HG02884 (cell line): ENCODE data around the gene CATSPER4.
"Not testable (repeated sequence)": the region's sequence is repeated elsewhere in the genome, so short reads cannot be mapped to it uniquely, and the experiment has no call there.

ENCODE experiments used
- ATAC-seq: cut with Tn5 transposase; IDR thresholded peaks from one replicate; pipeline ENCODE4 v1.9.1; 2021; ENCODE audit warnings: mild to moderate bottlenecking, moderate library complexity; ENCODE audit not compliant: unreplicated experiment

Gene CATSPER4

DNA sequence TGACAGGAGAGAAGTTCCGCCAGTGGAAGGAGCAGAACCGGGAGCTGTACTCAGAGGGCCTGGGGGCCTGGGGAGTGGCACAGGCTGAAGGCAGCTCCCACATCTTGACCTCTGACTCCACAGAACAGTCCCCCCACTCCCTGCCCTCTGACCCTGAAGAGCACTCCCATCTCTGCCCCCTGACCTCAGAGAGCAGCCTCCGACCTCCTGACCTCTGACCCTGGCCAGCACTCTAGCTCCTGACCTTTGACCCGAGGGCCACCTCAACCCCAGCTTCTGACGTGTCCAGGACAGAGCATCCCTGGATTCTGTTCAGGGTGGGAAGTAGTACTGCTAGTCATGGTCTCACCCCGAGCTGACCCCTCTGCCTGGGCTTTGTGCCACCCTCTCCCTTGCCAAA is 1.1 kb upstream of the CATSPER4 start:
- ATAC-seq: no peak

DNA sequence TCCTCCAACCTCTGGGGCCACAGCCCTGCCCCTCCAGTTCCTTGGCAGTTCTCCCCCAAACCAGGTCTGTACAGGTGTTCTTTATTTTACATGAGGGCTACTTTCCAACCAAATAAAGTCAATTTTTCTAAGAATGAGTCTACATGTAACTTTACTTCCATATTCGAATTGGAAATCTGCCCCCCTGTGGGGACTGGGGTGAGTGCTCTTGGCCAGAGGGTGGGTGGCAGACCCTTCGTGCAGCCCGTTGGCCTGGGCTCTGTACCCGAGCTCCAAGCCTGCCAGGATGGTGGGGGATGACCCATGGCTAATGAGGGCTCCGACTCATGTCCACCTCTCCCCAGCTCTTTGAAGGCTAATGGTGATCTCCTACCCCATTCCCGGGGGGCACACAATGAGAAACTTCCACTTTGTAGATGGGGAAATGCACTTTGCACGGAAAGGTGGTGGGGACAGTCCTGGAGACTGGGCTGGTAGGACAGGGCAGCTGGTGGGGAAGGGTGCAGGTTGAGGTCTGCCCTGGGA is 589 bp upstream of the CATSPER4 start:
- ATAC-seq: no peak

DNA sequence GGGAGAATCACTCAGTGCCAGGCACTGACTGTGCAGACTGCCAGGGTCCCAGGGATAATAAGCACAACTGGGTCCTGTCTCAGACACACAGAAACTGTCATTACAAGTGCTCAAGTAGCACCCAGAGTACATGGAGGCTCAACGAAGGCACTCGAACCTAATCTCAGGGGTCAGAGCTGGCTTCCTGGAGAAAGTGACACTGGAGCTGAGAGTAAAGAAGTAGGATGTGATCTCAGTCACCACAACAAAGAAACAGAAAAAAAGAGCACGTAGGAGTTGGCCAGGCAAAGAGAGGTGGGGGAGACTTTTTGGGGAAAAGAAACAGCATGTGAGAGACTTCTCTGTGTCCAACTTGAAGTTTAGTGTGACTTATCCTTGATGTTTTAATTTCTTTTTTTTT is 1.3 kb downstream of the CATSPER4 start:
- no peak for ATAC-seq

DNA sequence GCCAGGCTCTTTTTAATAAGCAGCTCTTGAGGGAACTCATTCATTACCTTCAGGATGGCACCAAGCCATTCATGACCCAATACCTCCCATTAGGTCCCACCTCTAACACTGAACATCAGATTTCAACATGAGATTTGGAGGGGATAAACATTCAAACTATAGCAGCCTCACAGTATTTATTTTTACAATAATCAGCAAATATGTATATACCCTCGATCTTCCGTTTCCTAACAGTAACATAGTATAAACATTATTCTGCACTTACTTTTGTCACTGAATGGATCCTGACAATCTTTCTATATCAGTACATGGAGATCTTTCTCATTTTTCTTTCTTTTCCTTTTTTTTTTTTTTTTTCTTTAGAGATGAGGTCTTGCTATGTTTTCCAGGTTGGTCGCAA is 5.4 kb downstream of the CATSPER4 start:
- no peak for ATAC-seq

DNA sequence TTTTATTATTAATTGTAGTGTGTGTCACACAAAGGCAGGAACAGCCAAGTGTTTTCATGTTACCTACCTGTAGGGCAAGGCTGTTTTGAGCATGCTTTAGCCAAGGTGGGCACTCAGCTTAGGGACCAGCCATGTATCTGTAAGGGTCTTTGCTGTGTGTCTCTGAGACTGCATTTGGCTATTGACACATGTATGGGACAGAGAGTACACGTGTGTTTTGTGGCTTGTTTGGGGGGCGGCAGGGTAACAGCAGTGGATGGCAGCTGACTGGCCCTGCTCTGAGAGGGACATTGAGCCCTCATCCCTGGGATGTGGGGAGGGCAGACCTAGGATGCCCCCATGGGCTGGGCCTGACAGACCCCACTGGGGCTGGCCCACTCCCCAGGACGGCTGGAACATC is 6.9 kb downstream of the CATSPER4 start:
- no peak for ATAC-seq

DNA sequence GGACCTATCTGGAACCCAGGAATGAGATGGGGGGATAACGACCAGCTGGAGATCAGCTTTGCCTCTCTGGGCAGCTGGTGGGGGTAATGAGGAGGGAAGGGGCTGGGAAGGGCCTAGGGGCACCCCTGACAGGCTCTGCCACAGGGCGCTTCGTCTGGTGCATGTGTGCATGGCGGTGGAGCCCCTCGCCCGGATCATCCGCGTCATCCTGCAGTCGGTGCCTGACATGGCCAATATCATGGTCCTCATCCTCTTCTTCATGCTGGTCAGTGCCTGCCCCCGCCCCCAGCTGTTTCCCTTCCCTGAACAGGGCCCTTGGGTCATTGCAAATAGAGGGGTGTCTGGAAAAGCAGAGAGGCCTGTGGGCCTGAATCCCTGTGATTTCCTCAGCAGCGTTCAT is 7.4 kb downstream of the CATSPER4 start:
- ATAC-seq: no peak

DNA sequence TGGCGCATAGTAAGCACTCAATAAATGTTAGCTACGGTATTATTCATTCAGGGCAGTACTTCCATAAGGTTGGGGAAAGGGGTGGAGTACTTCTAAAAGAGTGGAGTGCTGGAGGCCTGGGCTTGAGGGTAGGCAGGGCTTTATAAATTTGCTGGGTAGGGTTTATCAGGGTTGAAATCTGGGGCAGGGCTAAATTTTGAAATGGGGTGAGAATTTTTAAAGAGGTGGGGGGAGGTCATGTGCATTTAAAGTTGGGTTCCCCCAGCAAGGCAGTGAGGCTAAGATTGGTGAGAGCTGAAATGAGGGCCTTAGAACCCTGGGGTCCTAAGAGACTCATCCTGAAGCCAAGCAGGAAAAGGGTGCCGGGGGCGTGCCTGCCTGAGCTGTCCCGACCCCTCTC is 10.0 kb downstream of the CATSPER4 start:
- no peak for ATAC-seq

DNA sequence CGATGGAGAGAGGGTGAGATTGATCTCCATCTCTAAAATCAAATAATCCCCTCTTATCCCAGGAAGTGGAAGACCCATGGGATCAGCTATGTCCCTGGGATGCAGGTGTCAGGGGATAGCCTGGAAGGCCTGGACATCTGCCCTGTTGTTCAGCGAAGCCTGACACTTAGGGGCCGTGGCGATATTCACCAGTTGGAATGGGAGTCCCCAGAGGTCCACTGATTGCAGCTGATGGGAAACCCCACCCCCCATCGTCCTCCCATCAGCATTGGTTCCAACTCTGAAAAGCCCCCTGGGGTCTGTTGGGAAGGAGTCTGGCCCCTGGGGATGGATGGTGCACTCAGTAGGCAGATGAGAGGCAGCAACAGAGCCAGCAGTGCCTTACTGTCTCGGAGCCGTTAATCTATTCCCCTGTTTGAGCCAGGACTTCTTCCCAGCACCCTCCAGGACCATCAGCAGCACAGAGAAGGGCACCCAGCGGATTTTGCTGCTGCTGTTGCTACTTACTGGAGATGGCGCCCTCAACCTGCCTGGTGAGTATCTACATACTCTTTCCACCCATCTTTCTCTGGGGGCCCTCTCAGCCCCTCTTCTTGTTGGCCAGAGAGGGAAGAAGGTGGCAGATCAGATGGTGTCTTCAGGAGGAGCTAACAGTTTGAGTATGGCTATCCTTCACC is 13.4 kb downstream of the CATSPER4 start:
- ATAC-seq: no peak

DNA sequence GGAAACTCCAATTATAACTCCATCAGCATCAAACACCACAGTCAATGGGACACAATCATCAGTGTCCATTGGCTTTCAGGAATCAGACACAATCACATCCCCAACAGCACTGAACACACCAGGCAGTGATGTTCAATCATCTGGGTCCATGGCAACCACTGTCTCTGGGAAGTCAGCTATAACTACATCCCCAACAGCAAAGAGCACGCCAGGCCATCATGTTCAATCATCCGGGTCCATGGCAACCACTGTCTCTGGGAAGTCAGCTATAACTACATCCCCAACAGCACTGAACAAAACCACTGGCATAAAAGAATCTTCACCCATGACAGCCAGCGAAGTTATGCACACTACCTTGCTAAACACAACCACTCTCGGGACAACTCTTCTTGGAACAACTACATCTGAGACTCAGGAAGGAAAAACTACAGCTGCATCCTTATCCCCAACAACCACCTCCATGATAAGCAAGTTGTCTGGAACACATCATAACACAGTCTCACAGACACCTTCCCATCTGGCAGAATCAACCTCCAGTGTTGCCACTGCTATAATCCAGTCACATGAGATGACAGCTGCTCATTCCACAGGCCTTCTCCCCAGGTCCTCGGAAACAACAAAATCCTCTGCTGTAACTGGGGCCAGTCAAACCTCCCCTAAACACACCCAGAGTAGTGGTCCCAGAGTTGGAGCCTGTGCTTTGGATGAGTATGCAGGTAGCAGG is 19.9 kb downstream of the CATSPER4 start:
- no peak for ATAC-seq

DNA sequence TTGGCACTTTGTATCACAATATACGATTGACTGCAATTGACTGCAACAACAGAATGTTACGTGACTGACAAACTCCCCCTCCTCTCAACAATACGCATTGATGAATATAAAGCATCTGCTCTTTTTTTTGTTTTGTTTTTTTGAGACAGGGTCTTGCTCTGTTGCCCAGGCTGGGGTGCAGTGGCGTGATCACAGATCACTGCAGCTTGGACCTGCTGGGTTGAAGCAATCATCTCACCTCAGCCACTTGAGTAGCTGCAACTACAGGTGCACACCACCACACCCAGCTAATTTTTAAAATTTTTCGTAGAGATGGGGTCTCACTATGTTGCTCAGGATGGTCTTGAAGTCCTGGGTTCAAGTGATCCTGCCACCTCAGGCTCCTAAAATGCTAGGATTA is 22.3 kb downstream of the CATSPER4 start:
- no peak for ATAC-seq

DNA sequence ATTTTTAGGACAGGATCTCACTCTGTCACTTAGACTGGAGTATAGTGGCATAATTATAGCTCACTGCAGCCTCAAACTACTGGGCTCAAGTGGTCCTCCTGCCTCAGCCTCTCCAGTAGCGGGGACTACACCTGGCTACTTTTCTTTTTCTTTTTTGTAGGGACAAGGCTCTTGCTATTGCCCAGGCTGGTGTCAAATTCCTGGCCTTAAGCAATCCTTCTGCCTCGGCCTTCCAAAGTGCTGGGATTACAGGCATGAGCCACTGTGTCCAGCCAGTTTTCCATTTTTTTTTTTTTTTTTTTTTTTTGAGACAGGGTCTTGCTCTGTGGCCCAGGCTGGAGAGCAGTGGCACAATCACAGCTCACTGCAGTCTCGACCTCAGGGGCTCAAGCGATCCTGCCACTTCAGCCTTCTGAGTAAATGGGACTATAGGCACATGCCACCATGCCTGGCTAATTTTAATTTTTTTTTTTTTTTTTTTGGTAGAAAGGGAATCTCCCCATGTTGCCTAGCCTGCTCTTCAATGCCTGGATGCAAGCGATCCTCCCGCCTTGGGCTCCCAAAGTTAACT is 23.0 kb downstream of the CATSPER4 start:
- no peak for ATAC-seq

DNA sequence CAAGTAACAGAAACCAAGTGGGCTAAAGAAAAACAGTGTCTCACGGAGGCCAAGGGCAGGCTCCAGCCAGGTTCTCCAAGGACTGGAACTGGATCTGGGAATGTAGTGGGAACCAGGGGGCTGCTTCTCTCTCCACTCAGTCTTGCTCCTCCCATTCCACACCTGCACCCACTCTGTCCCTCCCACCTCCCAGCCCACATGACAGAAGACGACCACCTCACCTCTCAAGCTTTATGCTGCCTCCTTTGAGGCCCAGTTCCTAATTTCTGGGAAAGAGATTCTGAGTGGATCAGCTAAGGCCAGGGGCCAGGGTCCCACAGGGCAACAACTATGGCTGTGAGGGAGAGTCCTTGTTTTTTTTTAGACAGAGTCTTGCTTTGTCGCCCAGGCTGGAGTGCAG is 24.8 kb downstream of the CATSPER4 start:
- no peak for ATAC-seq

DNA sequence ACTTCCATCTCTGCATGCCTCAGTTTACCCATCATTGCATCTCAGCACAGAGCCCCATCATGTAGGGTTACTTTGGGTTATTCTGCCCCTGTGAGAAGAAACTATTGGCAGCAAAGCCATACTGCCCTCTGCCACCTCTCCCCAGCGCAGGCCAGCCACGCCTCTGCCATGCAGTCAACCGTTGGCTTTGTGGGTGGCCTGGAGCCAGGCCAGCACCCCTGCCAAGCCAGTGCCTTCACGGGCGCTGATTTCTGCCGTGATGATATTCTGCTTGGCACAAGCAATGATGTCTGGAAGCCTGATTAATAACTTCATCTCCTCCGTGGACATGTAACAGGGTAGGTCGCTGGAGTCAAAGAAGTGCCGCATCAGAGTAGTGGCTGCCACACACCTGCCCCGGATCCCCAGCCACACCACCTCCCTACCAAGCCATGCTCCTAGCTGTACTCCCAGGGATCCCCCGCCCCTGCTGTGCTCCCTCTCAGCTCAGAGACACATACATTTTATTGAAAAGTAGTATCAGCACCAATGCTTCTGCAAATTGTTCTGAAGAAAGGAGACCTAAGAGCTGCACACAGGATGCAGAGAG is 28.6 kb downstream of the CATSPER4 start:
- ATAC-seq: no peak

DNA sequence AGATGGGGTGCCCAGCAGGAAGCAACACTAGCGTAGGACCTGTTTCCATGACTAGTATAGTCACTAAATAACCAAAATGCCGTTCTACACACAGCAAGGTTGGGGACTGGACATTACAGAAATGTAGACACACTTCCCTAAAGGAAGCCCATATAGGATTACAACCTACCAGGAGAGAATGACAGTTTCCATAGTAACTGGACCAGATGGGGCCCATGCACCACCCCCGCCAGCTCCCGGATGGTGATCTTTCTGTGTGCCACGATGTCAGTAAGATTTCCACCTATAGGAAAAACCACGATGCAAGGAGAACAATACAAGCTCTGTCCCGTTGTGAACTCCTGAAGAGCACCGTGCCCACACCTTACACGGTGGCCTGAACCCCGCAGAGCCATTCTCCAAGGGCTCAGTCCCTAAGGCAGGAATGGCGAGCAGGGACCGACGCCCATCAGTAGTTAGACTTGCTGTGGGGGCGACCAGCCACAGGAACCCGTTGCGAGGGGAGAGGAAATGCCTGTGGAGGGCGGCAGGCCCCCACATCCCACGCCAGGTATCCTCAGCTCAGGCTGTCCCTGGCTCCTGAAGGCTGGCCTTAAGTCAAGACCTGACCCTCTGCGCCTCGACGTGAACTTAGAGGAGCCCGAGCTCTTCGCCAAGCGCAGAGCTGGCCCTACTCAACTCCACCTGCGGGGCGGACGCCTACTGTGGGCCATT is 30.0 kb downstream of the CATSPER4 start:
- no peak for ATAC-seq

DNA sequence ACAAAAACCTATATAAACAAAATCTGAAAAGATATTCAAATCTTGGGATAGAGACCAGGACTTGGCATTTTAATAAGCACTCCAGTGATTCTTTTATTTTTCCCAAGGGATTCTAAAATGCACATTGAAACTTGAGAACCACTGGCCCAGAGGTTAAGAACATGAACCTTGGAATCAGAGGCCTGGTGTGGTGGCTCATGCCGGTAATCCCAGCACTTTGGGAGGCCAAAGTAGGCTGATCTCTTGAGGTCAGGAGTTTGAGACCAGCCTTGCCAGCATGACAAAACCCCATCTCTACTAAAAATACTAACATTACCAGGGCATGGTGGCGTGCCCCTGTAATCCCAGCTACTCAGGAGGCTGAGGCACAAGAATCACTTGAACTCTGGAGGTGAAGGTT is 30.7 kb downstream of the CATSPER4 start:
- no peak for ATAC-seq

DNA sequence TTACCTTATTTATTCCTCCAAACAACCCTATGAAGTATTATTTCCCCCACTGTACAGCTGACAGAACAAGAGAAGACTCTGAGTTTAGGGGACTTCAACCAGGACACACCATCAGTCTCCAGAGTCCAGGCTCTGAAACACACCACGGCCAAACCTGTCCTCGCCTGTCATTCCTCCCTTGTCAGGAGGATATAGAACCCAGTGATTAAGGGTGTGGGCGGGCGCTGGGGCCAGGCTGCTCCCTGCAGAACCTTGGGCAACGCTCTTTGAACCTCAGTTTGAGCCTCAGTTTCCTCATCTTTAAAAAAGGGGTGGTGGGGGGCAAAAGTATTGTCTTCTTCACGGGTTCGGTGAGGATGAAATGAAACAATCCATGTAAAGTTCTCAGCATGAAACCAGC is 34.2 kb downstream of the CATSPER4 start:
- ATAC-seq: no peak

DNA sequence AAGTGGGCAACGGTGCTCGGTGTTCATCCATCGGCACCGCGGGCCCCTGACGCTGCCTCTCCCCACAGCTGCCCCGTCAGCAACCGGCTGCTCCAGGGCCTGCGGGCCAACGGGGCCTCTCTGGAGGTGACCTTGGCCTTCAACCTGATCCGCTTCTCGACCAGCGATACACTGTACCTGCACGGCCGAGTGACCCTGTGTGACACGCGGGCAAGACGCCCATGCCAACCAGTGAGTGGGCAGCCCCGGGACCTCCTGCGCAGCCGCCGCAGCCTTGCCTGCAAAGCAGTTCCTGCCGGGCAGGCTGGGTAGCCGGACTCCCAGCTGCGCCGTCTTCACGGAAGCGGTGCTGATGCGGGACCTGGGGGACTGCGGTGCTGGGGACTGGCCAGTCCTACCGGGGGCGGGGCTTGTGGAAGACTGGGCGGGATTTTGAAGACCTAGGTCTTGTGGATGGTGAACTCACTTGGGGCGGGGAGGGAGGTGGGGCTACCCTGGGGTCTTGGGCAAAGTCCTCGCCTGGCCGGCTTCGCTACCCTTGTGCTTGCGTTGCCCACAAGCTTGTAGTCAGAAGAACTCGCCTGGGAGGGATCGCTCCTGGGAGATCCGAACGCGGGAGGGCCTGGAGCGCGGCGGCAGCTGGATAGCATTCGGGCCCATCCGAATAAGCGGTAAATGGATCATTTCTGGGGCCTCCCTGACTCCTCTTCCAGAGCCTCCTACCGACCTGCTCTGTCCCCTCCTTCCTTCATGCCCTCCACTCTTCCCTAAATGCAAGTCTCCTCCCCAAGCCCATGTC is 34.8 kb downstream of the CATSPER4 start:
- ATAC-seq: no peak

DNA sequence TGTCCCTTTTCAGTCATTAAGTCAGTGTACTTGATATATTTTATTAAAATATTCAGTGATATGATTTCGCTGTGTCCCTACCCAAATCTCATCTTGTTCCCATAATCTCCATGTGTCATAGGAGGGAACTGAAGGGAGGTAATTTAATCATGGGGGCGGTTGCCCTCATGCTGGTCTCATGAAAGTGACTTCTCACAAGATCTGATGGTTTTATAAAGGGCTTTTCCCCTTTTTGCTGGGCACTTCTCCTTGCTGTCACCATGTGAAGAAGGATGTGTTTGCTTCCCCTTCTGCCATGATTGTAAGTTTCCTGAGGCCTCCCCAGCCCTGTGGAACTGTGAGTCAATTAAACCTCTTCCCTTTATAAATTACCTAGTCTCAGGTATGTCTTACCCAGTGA is 40.3 kb downstream of the CATSPER4 start:
- ATAC-seq: not testable (repeated sequence)

DNA sequence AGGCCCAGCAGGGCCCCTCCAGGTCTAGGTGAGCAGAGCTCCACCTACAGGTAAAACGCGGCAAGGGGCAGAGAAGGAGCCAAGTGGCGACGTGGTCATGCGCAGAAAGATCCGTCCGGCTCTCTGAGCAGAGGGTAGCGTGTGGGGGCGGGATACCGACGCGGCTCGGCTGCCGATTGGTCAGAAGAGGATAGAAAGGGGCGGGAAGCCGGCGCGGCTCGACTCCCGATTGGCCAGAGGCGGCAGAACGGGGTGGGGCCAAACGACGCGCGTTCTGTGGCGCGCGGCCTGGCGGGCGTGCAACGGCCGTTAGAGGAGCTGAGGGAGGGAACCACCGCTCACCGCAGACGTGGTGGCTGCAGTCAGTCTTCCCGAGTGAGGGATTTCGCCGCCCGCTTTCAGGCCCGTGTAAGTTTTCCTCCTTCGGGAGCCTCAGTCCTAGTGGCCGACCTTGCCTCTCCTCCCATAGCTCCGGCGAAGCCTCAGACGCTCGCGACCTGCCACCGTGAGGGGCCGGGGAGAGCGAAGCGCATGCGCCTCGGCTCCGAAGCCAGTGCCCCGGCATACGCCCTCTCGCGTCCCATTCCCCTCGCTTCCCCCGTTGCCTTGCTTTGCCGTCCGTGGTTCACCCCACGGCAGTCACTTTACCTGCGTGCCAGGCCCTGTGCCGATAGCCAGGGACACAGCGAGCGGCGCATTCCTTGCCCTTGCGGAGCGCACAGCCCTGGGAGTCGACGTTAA is 43.7 kb downstream of the CATSPER4 start, which contains the start of gene CEP85:
Gene CEP85 (plus strand): TSS at position 298 of the 741 bp plus-strand sequence. CDS start 5,584 bp downstream, outside the sequence.
- peak; percentile 82 for ATAC-seq
